Embryonic facial prominence (tissue), 1 donor: ENCODE data around the gene ATP8B3.
"Not testable (repeated sequence)": the region's sequence is repeated elsewhere in the genome, so short reads cannot be mapped to it uniquely, and the experiment has no call there.

Experiments used
- DNase-seq: peaks from one replicate; pipeline ENCODE4 v3.0.0-alpha.2; 2016; ENCODE audit errors: extremely low spot score

The ATP8B3 gene

DNA sequence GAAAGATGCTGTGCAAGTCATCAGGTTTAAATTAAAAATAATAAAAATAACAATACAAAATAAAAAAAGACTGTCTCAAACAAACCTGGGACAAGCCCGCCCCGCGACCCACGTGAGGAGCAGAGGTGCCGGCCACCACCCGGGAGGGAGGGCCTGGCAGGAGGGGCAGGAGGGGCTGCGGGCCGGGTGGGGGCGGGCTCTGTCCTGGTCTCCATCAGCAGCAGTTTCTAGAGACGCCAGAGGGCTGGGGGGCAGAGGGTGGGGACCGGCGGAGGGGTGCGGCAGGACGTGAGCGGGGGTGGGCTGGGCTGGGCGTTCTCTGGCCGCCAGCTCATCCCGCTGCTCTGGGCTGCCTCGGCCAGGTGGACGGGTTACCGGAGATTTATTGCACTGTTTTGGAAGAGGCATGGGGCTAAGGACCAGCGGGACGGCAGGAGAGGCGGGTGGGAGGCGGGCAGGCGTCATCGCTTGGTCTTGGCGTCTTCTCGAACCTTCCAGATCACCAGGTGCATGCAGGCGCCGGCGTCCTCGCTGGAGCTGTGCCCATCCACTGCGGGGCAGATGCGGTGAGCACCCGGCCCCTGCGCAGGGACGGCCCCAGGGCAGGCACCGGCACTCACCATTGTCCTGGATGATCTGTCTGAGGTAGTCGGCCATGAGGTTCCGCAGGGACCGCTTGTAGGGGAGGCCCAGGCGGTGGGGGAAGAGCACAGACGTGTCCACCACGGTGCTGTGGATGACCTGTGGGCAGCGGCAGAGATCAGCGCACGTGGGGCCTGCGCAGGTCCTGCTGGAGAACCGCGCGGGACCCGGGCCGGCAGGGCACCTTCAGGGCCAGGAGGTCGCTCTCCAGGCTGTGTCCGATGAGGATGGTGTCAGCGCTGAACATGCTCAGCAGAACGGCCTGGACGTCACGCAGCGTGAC, 3.8 kb upstream of the ATP8B3 start:
- DNase-seq: no peak

- no peak for DNase-seq
These were observed 2.9 kb upstream of the ATP8B3 start for GRCh38 chr19:1814833-1815604.

DNA sequence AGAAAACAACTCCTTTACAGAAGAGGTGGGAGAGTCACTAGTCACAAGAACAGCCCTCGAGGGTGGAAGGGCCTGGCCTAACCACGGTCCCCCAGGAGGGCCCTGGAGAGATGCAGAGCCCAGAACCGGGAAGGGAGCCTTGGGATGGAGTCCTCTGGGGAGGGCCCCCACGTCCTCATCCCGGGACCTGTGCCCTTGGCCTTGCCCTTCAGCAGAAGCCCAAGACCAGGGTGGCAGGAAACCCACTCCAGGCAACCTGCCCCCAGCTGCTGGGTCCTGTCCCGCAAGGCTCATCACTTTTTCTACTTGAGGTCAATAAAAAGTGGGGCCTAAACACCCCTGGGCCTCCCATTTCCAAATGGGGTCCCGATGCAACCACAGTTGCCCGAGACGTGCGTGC, 2.3 kb upstream of the ATP8B3 start:
- DNase-seq: no peak

- no peak for DNase-seq
These were observed 1.4 kb upstream of the ATP8B3 start for GRCh38 chr19:1813192-1814182.

- DNase-seq: peak; percentile 39
These were observed 533 bp upstream of the ATP8B3 start for GRCh38 chr19:1812426-1813191.

- no peak for DNase-seq
These were observed 593 bp downstream of the ATP8B3 start for GRCh38 chr19:1811472-1811894.

- DNase-seq: no peak
These were observed 1.5 kb downstream of the ATP8B3 start for GRCh38 chr19:1810439-1811160.

DNA sequence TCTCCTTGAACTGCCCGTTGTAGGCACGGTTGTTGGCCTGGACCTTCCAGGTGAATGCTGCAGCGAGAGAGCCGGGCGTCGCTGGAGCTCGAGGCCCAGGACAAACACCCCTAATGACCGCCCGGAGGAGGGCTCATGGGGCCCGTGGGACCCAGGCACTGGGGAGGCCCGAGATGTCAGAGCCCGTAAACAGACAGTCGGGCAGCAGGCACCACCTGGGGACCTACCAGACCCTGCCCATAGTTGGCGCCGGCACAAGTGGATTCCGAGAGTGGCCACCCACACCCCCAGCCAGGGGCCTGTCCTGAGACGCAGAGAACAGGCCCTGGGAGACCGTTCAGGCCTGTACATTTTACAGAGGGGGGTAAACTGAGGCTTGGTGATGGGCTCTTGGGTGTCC, 2.4 kb downstream of the ATP8B3 start:
- no peak for DNase-seq

DNA sequence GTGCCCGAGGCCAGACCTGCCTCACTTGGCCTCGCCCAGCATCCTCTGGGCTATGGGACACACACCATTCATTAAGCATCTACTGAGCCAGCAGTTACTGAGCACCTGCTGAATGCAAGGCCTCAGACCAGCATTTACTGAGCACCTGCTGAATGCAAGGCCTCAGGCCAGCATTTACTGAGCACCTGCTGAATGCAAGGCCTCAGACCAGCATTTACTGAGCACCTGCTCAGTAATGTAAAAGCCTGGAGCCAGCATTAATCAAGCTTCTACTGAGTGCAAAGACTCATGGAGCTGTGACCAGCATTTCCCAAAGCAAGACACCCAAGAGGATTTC, 3.7 kb downstream of the ATP8B3 start:
- DNase-seq: no peak

- DNase-seq: no peak
These were observed 4.2 kb downstream of the ATP8B3 start for GRCh38 chr19:1807695-1808394.

DNA sequence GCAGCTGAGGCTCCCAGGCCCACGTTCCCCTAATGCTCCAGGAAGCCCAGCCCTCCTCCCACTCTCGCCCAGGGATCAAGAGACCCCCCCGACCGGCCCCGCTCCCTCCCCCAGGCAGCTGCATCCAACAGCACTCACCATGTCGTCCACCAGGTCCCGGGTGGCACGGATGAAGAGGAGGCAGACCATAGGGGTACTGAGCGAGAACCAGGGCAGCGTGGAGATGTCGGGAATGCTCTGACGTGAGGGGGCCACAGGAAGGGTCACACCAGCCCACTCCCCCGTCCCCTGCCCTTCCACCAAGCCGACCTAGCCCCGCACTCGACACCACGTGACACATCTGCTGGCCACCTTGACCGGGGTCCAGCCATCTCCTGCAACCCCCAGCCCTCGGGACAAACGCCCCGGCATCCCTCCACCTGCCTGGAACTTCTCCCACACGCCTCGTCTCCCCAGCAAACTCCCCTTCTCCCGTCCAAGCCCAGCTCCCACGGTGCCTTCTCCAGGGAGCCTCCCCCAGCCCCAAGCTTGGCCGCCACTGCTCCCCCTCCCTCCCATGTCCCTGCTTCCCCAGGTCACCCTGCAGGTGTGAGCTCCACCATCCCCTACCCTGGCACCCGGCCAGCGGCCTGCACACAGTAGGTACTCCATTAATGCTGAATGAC, 4.9 kb downstream of the ATP8B3 start:
- no peak for DNase-seq

- no peak for DNase-seq
These were observed 5.7 kb downstream of the ATP8B3 start for GRCh38 chr19:1806184-1807029.

DNA sequence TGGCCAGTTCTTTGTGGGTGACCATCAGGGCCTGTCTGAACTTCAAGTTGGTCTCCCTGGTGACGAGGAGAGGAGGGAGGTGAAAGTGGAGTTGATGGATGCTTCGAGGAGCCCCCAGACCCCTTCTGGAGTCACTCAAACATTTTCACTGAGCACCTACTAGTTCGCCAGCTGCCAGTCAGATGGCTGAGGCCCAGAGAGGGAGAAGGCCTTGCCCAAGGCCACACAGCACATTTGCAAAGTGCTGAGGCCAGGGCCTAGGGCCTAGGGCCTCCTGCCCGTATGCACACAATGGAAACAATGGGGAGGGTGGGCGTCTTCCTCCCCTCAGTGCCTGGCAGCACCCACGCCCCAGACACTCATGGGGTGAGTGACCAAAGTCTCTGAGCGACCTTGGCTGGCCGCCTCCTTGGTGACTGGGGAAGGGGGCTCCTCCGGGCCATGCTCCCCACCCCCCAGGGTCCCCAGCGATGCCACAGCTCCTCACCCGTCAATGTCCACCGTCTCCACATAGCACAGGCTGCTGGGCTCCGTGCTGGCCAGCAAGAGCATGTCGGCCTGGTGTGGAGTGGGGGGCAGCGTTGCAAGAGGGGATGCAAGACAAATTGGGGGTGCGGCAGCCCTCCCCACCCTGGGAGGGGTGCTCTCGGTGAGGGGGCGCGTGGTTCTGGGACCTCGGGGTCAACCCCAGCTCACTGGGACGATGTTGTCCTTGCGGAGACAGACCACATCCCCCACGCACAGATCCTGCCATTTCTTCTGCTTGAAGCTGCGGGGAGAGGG, 6.5 kb downstream of the ATP8B3 start:
- DNase-seq: no peak

DNA sequence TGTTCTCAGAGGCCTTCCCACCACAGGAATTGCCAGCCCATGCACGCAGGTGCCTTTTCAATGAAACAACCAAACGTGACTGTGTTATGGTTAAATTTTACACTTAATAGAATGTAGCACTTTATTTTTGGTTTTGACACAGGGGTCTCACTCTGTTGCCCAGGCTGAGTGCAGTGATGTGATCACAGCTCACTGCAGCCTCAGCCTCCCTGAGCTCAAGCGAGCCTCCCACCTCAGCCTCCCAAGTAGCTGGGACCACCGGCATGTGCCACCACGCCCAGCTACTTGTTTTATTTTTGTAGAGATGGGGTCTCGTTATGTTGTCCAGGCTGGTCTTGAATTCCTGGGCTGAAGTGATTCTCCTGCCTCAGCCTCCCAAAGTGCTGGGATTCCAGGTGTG, 7.2 kb downstream of the ATP8B3 start:
- no peak for DNase-seq

DNA sequence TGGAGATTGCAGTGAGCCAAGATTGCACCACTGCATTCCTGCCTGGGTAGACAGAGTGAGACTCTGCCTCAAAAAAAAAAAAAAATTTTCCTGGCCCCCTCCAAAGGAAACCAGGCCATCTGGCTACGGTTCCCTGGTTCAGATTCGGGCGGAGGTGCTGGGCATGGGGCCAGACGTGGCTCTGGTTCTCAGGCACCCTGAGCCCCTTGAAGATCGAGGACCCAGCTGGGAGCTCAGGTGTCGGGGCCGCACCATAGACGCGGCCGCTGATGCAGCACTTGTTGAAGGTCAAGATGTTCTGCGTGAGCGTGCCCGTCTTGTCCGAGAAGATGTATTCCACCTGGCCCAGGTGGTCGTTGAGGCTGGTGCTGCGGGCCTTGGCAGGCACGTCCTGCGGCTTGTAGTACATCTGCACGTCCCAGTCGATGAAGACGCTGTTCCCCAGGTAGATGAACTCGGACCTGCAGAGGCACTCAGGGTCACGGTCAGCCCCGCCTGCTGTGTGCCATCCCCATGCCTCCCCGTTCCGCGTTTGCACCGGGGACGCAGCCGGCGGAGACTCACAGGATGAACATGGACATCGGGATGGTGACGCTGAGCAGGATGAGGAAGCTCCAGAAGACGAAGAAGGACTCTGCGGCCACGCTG, 12.3 kb downstream of the ATP8B3 start:
- no peak for DNase-seq

DNA sequence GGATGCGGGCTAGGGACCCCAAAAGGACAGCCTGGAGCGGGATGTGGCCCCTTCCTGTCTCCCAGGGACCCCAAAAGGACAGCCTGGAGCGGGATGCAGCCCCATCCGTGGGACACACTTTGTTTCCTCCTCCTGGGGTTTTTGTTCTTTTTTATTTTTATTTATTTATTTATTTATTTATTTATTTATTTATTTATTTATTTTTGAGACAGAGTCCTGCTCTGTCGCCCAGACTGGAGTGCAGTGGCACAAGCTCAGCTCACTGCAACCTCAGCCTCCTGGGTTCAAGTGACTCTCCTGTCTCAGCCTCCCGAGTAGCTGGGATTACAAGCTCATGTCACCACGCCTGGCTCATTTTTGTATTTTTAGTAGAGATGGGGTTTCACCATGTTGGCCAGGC, 14.8 kb downstream of the ATP8B3 start:
- not testable (repeated sequence) for DNase-seq
